A549 (cell line): ENCODE data around the gene SEMA4D.

ENCODE experiments used
- CEBPB ChIP-seq, 2 experiments: fragments of >200 bp in 1 of 2; sonication (Bioruptor Twin) in 1 of 2; formaldehyde crosslinking in 1 of 2; IDR thresholded peaks; 2 replicates each; pipeline ENCODE4 v1.6.1; 2012 to 2016
- CHD2 ChIP-seq: fragments of 150-350 bp; IDR thresholded peaks from 2 replicates; pipeline ENCODE4 v1.6.1; 2014; ENCODE audit warnings: low read length; ENCODE audit not compliant: partially characterized antibody
- EP300 ChIP-seq, 2 experiments: fragments of >200 bp; sonication (Bioruptor Twin); formaldehyde crosslinking; IDR thresholded peaks; 2 replicates in 1 of 2; 3 replicates in 1 of 2; pipeline ENCODE4 v1.6.1; 2016 to 2017
- HDAC2 ChIP-seq: fragments of 200-600 bp; sonication (generic); IDR thresholded peaks from 2 replicates; pipeline ENCODE4 v1.6.1; 2016
- MYC ChIP-seq: IDR thresholded peaks from 2 replicates; pipeline ENCODE4 v1.6.1; 2012; ENCODE audit warnings: mild to moderate bottlenecking, inconsistent platforms, low read length, improper control_type of control experiment, borderline replicate concordance
- POLR2A ChIP-seq: IDR thresholded peaks from 2 replicates; pipeline ENCODE4 v1.6.1; 2012; ENCODE audit warnings: mild to moderate bottlenecking, low read length
- RAD21 ChIP-seq, 2 experiments: fragments of >200 bp in 1 of 2; sonication (Bioruptor Twin) in 1 of 2; formaldehyde crosslinking in 1 of 2; IDR thresholded peaks in 1 of 2; conservative IDR thresholded peaks in 1 of 2; 2 replicates in 1 of 2; 3 replicates in 1 of 2; pipeline ENCODE4 v1.6.1; 2012 to 2018; ENCODE audit warnings: inconsistent platforms in 1 of 2
- SMC3 ChIP-seq: fragments of >200 bp; sonication (Bioruptor Twin); formaldehyde crosslinking; IDR thresholded peaks from 3 replicates; pipeline ENCODE4 v1.6.1; 2018; ENCODE audit warnings: inconsistent platforms
- TF ChIP-seq, protein P1 (sequence below): fragments of >200 bp; sonication (Bioruptor Twin); formaldehyde crosslinking; IDR thresholded peaks from 3 replicates; pipeline ENCODE4 v1.5.1; 2016
- TF ChIP-seq, protein P2 (sequence below): fragments of >200 bp; sonication (Bioruptor Twin); formaldehyde crosslinking; IDR thresholded peaks from 2 replicates; pipeline ENCODE4 v1.6.1; 2016
- TF ChIP-seq, protein P3 (sequence below): fragments of 250-450 bp; sonication (Bioruptor Pico); IDR thresholded peaks from 2 replicates; pipeline ENCODE4 v1.5.0; 2021; ENCODE audit warnings: mild to moderate bottlenecking, moderate library complexity, borderline replicate concordance
- TF ChIP-seq, protein P4 (sequence below): IDR thresholded peaks from 2 replicates; pipeline ENCODE4 v1.6.1; 2012; ENCODE audit warnings: low read depth, borderline replicate concordance
- TF ChIP-seq, protein P5 (sequence below): fragments of 200-600 bp; sonication (generic); IDR thresholded peaks from 2 replicates; pipeline ENCODE4 v1.6.1; 2016; ENCODE audit warnings: antibody characterized with exemption, mild to moderate bottlenecking, moderate library complexity

DNA sequence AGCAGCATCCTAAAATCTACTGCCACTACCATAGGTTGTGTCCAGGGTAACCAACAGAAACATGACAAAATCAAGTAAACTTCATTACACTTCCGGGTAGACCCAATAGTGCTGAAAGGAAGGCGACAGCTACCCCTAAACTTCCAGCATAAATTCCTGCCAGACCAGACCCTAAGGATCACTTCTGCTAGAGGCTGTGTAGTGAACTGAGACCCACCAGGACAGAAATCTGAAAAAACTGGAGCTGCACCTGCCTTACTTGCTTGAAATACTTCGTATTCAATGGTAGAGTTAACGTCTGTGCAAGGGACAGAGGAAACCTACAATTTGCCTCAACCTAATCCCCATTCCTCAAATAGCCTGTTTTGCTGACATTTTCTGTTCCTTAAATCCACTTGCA is 180.6 kb downstream of the SEMA4D start:
- TF ChIP-seq, protein P1, sequence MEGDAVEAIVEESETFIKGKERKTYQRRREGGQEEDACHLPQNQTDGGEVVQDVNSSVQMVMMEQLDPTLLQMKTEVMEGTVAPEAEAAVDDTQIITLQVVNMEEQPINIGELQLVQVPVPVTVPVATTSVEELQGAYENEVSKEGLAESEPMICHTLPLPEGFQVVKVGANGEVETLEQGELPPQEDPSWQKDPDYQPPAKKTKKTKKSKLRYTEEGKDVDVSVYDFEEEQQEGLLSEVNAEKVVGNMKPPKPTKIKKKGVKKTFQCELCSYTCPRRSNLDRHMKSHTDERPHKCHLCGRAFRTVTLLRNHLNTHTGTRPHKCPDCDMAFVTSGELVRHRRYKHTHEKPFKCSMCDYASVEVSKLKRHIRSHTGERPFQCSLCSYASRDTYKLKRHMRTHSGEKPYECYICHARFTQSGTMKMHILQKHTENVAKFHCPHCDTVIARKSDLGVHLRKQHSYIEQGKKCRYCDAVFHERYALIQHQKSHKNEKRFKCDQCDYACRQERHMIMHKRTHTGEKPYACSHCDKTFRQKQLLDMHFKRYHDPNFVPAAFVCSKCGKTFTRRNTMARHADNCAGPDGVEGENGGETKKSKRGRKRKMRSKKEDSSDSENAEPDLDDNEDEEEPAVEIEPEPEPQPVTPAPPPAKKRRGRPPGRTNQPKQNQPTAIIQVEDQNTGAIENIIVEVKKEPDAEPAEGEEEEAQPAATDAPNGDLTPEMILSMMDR: no peak
- TF ChIP-seq CEBPB (IDR thresholded peaks at IDR 0.05) (no peak), RAD21 (conservative IDR thresholded peaks at IDR 0.05 in 1 of 2, IDR thresholded peaks at IDR 0.05 in 1 of 2) (no peak), HDAC2 (no peak), POLR2A (no peak), SMC3 (no peak), MYC (no peak), EP300 (IDR thresholded peaks at IDR 0.05) (no peak), CHD2 (no peak)
- TF ChIP-seq, protein P2, sequence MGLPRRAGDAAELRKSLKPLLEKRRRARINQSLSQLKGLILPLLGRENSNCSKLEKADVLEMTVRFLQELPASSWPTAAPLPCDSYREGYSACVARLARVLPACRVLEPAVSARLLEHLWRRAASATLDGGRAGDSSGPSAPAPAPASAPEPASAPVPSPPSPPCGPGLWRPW: no peak
- TF ChIP-seq, protein P3, sequence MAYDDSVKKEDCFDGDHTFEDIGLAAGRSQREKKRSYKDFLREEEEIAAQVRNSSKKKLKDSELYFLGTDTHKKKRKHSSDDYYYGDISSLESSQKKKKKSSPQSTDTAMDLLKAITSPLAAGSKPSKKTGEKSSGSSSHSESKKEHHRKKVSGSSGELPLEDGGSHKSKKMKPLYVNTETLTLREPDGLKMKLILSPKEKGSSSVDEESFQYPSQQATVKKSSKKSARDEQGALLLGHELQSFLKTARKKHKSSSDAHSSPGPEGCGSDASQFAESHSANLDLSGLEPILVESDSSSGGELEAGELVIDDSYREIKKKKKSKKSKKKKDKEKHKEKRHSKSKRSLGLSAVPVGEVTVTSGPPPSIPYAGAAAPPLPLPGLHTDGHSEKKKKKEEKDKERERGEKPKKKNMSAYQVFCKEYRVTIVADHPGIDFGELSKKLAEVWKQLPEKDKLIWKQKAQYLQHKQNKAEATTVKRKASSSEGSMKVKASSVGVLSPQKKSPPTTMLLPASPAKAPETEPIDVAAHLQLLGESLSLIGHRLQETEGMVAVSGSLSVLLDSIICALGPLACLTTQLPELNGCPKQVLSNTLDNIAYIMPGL (CRISPR knock-in tag): no peak
- TF ChIP-seq, protein P4, sequence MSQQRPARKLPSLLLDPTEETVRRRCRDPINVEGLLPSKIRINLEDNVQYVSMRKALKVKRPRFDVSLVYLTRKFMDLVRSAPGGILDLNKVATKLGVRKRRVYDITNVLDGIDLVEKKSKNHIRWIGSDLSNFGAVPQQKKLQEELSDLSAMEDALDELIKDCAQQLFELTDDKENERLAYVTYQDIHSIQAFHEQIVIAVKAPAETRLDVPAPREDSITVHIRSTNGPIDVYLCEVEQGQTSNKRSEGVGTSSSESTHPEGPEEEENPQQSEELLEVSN: no peak
- TF ChIP-seq, protein P5, sequence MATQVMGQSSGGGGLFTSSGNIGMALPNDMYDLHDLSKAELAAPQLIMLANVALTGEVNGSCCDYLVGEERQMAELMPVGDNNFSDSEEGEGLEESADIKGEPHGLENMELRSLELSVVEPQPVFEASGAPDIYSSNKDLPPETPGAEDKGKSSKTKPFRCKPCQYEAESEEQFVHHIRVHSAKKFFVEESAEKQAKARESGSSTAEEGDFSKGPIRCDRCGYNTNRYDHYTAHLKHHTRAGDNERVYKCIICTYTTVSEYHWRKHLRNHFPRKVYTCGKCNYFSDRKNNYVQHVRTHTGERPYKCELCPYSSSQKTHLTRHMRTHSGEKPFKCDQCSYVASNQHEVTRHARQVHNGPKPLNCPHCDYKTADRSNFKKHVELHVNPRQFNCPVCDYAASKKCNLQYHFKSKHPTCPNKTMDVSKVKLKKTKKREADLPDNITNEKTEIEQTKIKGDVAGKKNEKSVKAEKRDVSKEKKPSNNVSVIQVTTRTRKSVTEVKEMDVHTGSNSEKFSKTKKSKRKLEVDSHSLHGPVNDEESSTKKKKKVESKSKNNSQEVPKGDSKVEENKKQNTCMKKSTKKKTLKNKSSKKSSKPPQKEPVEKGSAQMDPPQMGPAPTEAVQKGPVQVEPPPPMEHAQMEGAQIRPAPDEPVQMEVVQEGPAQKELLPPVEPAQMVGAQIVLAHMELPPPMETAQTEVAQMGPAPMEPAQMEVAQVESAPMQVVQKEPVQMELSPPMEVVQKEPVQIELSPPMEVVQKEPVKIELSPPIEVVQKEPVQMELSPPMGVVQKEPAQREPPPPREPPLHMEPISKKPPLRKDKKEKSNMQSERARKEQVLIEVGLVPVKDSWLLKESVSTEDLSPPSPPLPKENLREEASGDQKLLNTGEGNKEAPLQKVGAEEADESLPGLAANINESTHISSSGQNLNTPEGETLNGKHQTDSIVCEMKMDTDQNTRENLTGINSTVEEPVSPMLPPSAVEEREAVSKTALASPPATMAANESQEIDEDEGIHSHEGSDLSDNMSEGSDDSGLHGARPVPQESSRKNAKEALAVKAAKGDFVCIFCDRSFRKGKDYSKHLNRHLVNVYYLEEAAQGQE: no peak
